Endothelial cell of umbilical vein (primary cell): ENCODE results near the gene EFHD1. TPM values are rescaled to one million over a fixed set of nuclear protein-coding genes. Genes with fewer than 3 reads are reported as not detected.

Experiments
- BruUV-seq: library from RNA; stranded (reverse); fragments of 400-500 nt; replicated peaks from 2 replicates; lab custom pipeline; 2021; lab: Mats Ljungman, UMichigan
- CTCF ChIA-PET: fragments of 300-600, 350-600 bp; sonication (Branson Sonifier 250); formaldehyde crosslinking; loops from one replicate; lab custom pipeline; 2021; ENCODE audit warnings: antibody characterized with exemption, inconsistent platforms; lab: Charles Lee
- POLR2A ChIA-PET: fragments of 300-600, 350-600 bp; sonication (Branson Sonifier 250); formaldehyde crosslinking; loops from one replicate; lab custom pipeline; 2021; ENCODE audit warnings: antibody characterized with exemption, inconsistent platforms; lab: Charles Lee
- DNase-seq: peaks from one replicate; pipeline ENCODE4 v3.0.0-alpha.2; 2011; ENCODE audit warnings: low read depth, low spot score
- FAIRE-seq: peaks from 2 replicates; lab custom pipeline; 2011; peaks lifted over from hg19 to GRCh38; lab: Jason Lieb, UNC
- H2AFZ ChIP-seq: 2 replicates; pipeline ENCODE4 v1.6.0; 2012; ENCODE audit warnings: low read depth, low read length, control low read depth, inconsistent platforms
- H3K27ac ChIP-seq: 2 replicates; pipeline ENCODE4 v1.5.1; 2011; ENCODE audit warnings: low read depth, mild to moderate bottlenecking, control low read depth, low read length, moderate library complexity; ENCODE audit not compliant: insufficient read depth
- H3K27me3 ChIP-seq, 2 experiments: 2 replicates each; pipeline versions ENCODE4 v1.6.0 to v1.6.1; 2011; ENCODE audit warnings: low read length in 2 of 2, mixed read lengths in 1 of 2; ENCODE audit not compliant: control insufficient read depth in 2 of 2, insufficient read depth in 2 of 2
- H3K36me3 ChIP-seq, 2 experiments: 2 replicates in 1 of 2; 3 replicates in 1 of 2; pipeline ENCODE4 v1.5.1; 2011; ENCODE audit warnings: low read length in 2 of 2, mild to moderate bottlenecking in 1 of 2, moderate library complexity in 1 of 2; ENCODE audit not compliant: control insufficient read depth in 2 of 2, insufficient read depth in 2 of 2; ENCODE audit errors: extremely low read depth in 1 of 2
- H3K4me1 ChIP-seq: 3 replicates; pipeline ENCODE4 v1.5.1; 2011; ENCODE audit warnings: mild to moderate bottlenecking, low read length; ENCODE audit not compliant: control insufficient read depth, insufficient read depth; ENCODE audit errors: extremely low read depth
- H3K4me2 ChIP-seq: 2 replicates; pipeline ENCODE4 v1.6.1; 2011; ENCODE audit warnings: low read length, control low read depth, mixed read lengths; ENCODE audit not compliant: insufficient read depth
- H3K4me3 ChIP-seq, 3 experiments: fragments of 200-600 bp in 1 of 3; sonication (generic), shearing (Covaris generic) in 1 of 3; replicated peaks in 1 of 3; 2 replicates each; pipeline ENCODE4 v1.5.1; 2011 to 2016; ENCODE audit warnings: control low read depth in 3 of 3, low read length in 3 of 3, mild to moderate bottlenecking in 2 of 3, inconsistent platforms in 1 of 3, low read depth in 1 of 3, moderate library complexity in 1 of 3; ENCODE audit not compliant: insufficient read depth in 1 of 3
- H3K79me2 ChIP-seq: 2 replicates; pipeline ENCODE4 v1.6.0; 2012; ENCODE audit warnings: low read length, inconsistent platforms; ENCODE audit not compliant: control insufficient read depth, insufficient read depth
- H3K9ac ChIP-seq: replicated peaks from 2 replicates; pipeline ENCODE3; 2011; ENCODE audit warnings: low read length, control low read depth; ENCODE audit not compliant: insufficient read depth; ENCODE audit errors: extremely low read depth
- H3K9me1 ChIP-seq: replicated peaks from 3 replicates; pipeline ENCODE4 v1.6.0; 2011; ENCODE audit warnings: mild to moderate bottlenecking, low read length; ENCODE audit not compliant: control insufficient read depth, insufficient read depth; ENCODE audit errors: extremely low read depth
- H3K9me3 ChIP-seq: replicated peaks from 2 replicates; pipeline ENCODE4 v1.5.1; 2012; ENCODE audit warnings: low read length, inconsistent platforms; ENCODE audit not compliant: control insufficient read depth, insufficient read depth
- H4K20me1 ChIP-seq: replicated peaks from 2 replicates; pipeline ENCODE3; 2011; ENCODE audit warnings: mild to moderate bottlenecking, low read length; ENCODE audit not compliant: control insufficient read depth, insufficient read depth; ENCODE audit errors: extremely low read depth
- CTCF ChIP-seq, 2 donors: IDR thresholded peaks; 1 replicate in 1 of 2; 2 replicates in 1 of 2; pipeline ENCODE4 v1.5.1; 2011; ENCODE audit warnings: low read length in 2 of 2, mild to moderate bottlenecking in 2 of 2, moderate library complexity in 2 of 2, control low read depth in 1 of 2, inconsistent platforms in 1 of 2, low read depth in 1 of 2; ENCODE audit not compliant: insufficient read depth in 1 of 2; ENCODE audit errors: extremely low read depth in 1 of 2
- EZH2 ChIP-seq: IDR thresholded peaks from 2 replicates; pipeline ENCODE4 v1.6.1; 2012; ENCODE audit warnings: borderline replicate concordance, low read depth, mild to moderate bottlenecking, moderate library complexity, low read length, inconsistent platforms; ENCODE audit not compliant: severe bottlenecking
- FOS ChIP-seq: IDR thresholded peaks from 2 replicates; pipeline ENCODE4 v1.6.1; 2011; ENCODE audit warnings: mild to moderate bottlenecking, low read length, moderate library complexity, borderline replicate concordance; ENCODE audit not compliant: insufficient read depth
- MYC ChIP-seq: IDR thresholded peaks from one replicate; pipeline ENCODE4 v1.6.1; 2011; ENCODE audit warnings: mild to moderate bottlenecking, low read depth, low read length
- POLR2A ChIP-seq: IDR thresholded peaks from 2 replicates; pipeline ENCODE4 v1.6.1; 2012; ENCODE audit warnings: low read depth, mild to moderate bottlenecking, control low read depth, low read length
- POLR2AphosphoS5 ChIP-seq: IDR thresholded peaks from 2 replicates; pipeline ENCODE4 v1.6.1; 2012; ENCODE audit warnings: low read depth, mild to moderate bottlenecking, control low read depth, low read length, moderate library complexity; ENCODE audit not compliant: insufficient read depth
- dilution Hi-C: fragments of 300-500 bp; cut with MboI; formaldehyde crosslinking; loops from one replicate; pipeline ENCODE4 v1.15.0; 2019; ENCODE audit warnings: low sequenced_read_pairs; ENCODE audit not compliant: extremely low pct_ligation_motif_present
- intact Hi-C: fragments of 100-400 bp; cut with micrococcal nuclease; formaldehyde crosslinking; loops from one replicate; pipeline ENCODE4 v1.10.0; 2022
- polyA plus RNA-seq, 4 experiments: library from polyadenylated mRNA; depleted of rRNA in 3 of 4; stranded (reverse) in 3 of 4; unstranded in 1 of 4; fragments of >200 nt; gene quantifications; 2 replicates each; pipeline versions ENCODE4 v1.2.1 to v1.2.3, GENCODE V29; 2011 to 2012; ENCODE audit warnings: missing spikeins in 1 of 4
- total RNA-seq: library from RNA; stranded (reverse); gene quantifications from 2 replicates; pipeline ENCODE4 v1.2.3, GENCODE V29; 2021

Gene EFHD1
- total and polyA plus RNA-seq, 2 donors (not counting 3 experiments of a cell fraction or from before 2014, with no cell fraction given): 0.18 TPM; not detected in 1

- no peaks in the 10 kb centered on the region for H3K9me3 ChIP-seq
- POLR2A ChIA-PET: no interaction called here
- H3K79me2 ChIP-seq: no peaks in the 10 kb centered on the region
- FAIRE-seq (no peak), DNase-seq (no peak)
- H2AFZ ChIP-seq: no peak overlapping the region
- H3K9me1 ChIP-seq: no peaks in the 10 kb centered on the region
- intact Hi-C loops (no loop called here), dilution Hi-C loops (no loop called here)
- no peak overlapping the region for H3K4me3 ChIP-seq
- no peaks in the 10 kb centered on the region for H3K4me1 ChIP-seq
- no TSS peak for BruUV-seq
- H3K9ac ChIP-seq: no peak overlapping the region
- no peaks in the 10 kb centered on the region for H3K36me3 ChIP-seq
- no peak overlapping the region for H3K4me2 ChIP-seq
- CTCF ChIA-PET: interaction anchor here (0.6 to 1.0 kb wide), 2 partner anchors 24 to 77 kb away, joined by 3 read pairs; no protein-coding TSS in a partner anchor
- TF ChIP-seq CTCF (IDR thresholded peaks at IDR 0.05; ENCODE audit: extremely low read depth in 1 of 2, insufficient read depth in 1 of 2, low read depth in 1 of 2, low read length in 2 of 2) (no peak), POLR2AphosphoS5 (no peak)
- H3K27ac ChIP-seq: no peak overlapping the region
- peaks cover 3 to 4% of the 10 kb centered on the region in 2 experiments for H3K27me3 ChIP-seq
- H4K20me1 ChIP-seq: no peaks in the 10 kb centered on the region
Observed at GRCh38 chr2:232687382-232688160, 54.2 kb downstream of the EFHD1 start.

GRCh38 chr2:232688201-232688600 lies 54.8 kb downstream of the EFHD1 start:
- TF ChIP-seq POLR2A: no peak
- no peak for TF ChIP-seq MYC
- no peak for TF ChIP-seq POLR2AphosphoS5
- no peak for TF ChIP-seq FOS
- no peak for TF ChIP-seq EZH2
- no peaks in the 10 kb centered on the region for H3K36me3 ChIP-seq

More at GRCh38 chr2:232688201-232688600, 54.8 kb downstream of the EFHD1 start:
- no peak overlapping the region for H3K4me2 ChIP-seq
- BruUV-seq: no TSS peak
- FAIRE-seq (no peak), DNase-seq (no peak)
- dilution Hi-C loops (no loop called here), intact Hi-C loops (no loop called here)
- H3K27me3 ChIP-seq: peaks cover 0 to 2% of the 10 kb centered on the region in 2 experiments
- CTCF ChIA-PET: interaction anchor here (1.0 kb wide), 2 partner anchors 18 to 23 kb away, joined by 3 read pairs; no protein-coding TSS in a partner anchor
- H3K4me3 ChIP-seq: no peak overlapping the region
- no peak overlapping the region for H2AFZ ChIP-seq
- no peak overlapping the region for H3K9ac ChIP-seq
- POLR2A ChIA-PET: no interaction called here
- H3K27ac ChIP-seq: no peak overlapping the region
- no peaks in the 10 kb centered on the region for H3K9me1 ChIP-seq
- no peaks in the 10 kb centered on the region for H3K4me1 ChIP-seq
- no peaks in the 10 kb centered on the region for H4K20me1 ChIP-seq
- no peaks in the 10 kb centered on the region for H3K79me2 ChIP-seq
- no peaks in the 10 kb centered on the region for H3K9me3 ChIP-seq
